HepG2 (cell line): Measurements from ENCODE around the gene RPH3AL. TPM values are rescaled to one million over a fixed set of nuclear protein-coding genes. Genes with fewer than 3 reads are reported as not detected.

ENCODE experiments used
- ASH2L ChIP-seq: fragments of 300-600, 200-600 bp; sonication (generic); IDR thresholded peaks from 2 replicates; pipeline ENCODE4 v1.7.0; 2017; ENCODE audit warnings: low read depth, mild to moderate bottlenecking, moderate library complexity, mixed read lengths, low read length; ENCODE audit not compliant: insufficient read length
- CERS6 ChIP-seq: sonication (generic); formaldehyde crosslinking; IDR thresholded peaks from 2 replicates; pipeline ENCODE4 v1.5.0; 2020; ENCODE audit warnings: missing genetic modification reagents
- DNMT1 ChIP-seq: sonication (generic); formaldehyde crosslinking; IDR thresholded peaks from 2 replicates; pipeline ENCODE4 v1.5.1; 2020; ENCODE audit warnings: mild to moderate bottlenecking, missing genetic modification reagents
- HDAC2 ChIP-seq: sonication (generic); formaldehyde crosslinking; IDR thresholded peaks from 2 replicates; pipeline ENCODE4 v1.4.0; 2020; ENCODE audit warnings: missing genetic modification reagents
- RELA ChIP-seq: sonication (generic); formaldehyde crosslinking; IDR thresholded peaks from 2 replicates; pipeline ENCODE4 v1.4.0; 2020; ENCODE audit warnings: missing genetic modification reagents
- RXRA ChIP-seq: sonication (generic); formaldehyde crosslinking; IDR thresholded peaks from 2 replicates; pipeline ENCODE4 v1.5.1; 2020; ENCODE audit warnings: missing genetic modification reagents
- SMAD1 ChIP-seq: sonication (generic); formaldehyde crosslinking; IDR thresholded peaks from 2 replicates; pipeline ENCODE4 v1.4.0; 2020; ENCODE audit warnings: missing genetic modification reagents, low read depth, mild to moderate bottlenecking, borderline replicate concordance
- TARDBP ChIP-seq: sonication (generic); formaldehyde crosslinking; IDR thresholded peaks from 2 replicates; pipeline ENCODE4 v1.8.0; 2022; ENCODE audit warnings: mild to moderate bottlenecking, missing genetic modification reagents
- THAP11 ChIP-seq: IDR thresholded peaks from 2 replicates; pipeline ENCODE4 v1.6.1; 2016; ENCODE audit warnings: missing biosample characterization, missing genetic modification reagents
- YEATS4 ChIP-seq: sonication (generic); formaldehyde crosslinking; IDR thresholded peaks from 2 replicates; pipeline ENCODE4 v1.4.0; 2020; ENCODE audit warnings: missing genetic modification reagents, borderline replicate concordance
- ZBTB3 ChIP-seq: sonication (generic); formaldehyde crosslinking; IDR thresholded peaks from 2 replicates; pipeline ENCODE4 v1.4.0; 2020; ENCODE audit warnings: low read depth, mild to moderate bottlenecking, moderate library complexity, missing genetic modification reagents, borderline replicate concordance
- ZBTB40 ChIP-seq, 2 experiments: fragments of 450-650 bp in 1 of 2; sonication (generic) in 1 of 2; formaldehyde crosslinking in 1 of 2; IDR thresholded peaks; 2 replicates each; pipeline versions ENCODE4 v1.6.1 to v1.8.0; 2016 to 2022; ENCODE audit warnings: antibody characterized with exemption in 1 of 2, mild to moderate bottlenecking in 1 of 2, missing genetic modification reagents in 1 of 2
- ZNF331 ChIP-seq: sonication (generic); formaldehyde crosslinking; IDR thresholded peaks from 2 replicates; pipeline ENCODE4 v1.4.0; 2020; ENCODE audit warnings: missing genetic modification reagents
- ZNF468 ChIP-seq: sonication (generic); formaldehyde crosslinking; IDR thresholded peaks from 2 replicates; pipeline ENCODE4 v1.8.0; 2022; ENCODE audit warnings: mild to moderate bottlenecking, moderate library complexity, missing genetic modification reagents
- ZNF512 ChIP-seq: sonication (generic); formaldehyde crosslinking; IDR thresholded peaks from 2 replicates; pipeline ENCODE4 v1.4.0; 2020; ENCODE audit warnings: mild to moderate bottlenecking, missing genetic modification reagents
- ZNF720 ChIP-seq: sonication (generic); formaldehyde crosslinking; IDR thresholded peaks from 2 replicates; pipeline ENCODE4 v1.4.0; 2020; ENCODE audit warnings: missing genetic modification reagents
- ZNF766 ChIP-seq: sonication (generic); formaldehyde crosslinking; IDR thresholded peaks from 2 replicates; pipeline ENCODE4 v1.5.0; 2020; ENCODE audit warnings: missing genetic modification reagents, borderline replicate concordance
- ZNF878 ChIP-seq: sonication (generic); formaldehyde crosslinking; IDR thresholded peaks from 2 replicates; pipeline ENCODE4 v1.8.1; 2023; ENCODE audit warnings: mild to moderate bottlenecking, missing genetic modification reagents, moderate library complexity
- polyA plus RNA-seq, 8 experiments: library from polyadenylated mRNA; depleted of rRNA in 3 of 8; stranded (reverse) in 7 of 8; unstranded in 1 of 8; fragments of >200 nt; fragmentation: Illumina TruSeq in 4 of 8; extraction: Trizol in 4 of 8; gene quantifications; 2 replicates each; pipeline versions ENCODE4 v1.2.1 to v1.2.3, GENCODE V29; 2011 to 2016; ENCODE audit warnings: low read depth in 4 of 8, missing spikeins in 1 of 8, mixed read lengths in 1 of 8; ENCODE audit not compliant: insufficient read depth in 1 of 8
- total RNA-seq, 5 experiments: library from RNA; depleted of rRNA; stranded (reverse); fragments of >200 nt; fragmentation: Illumina TruSeq; extraction: Trizol; gene quantifications; 2 replicates each; pipeline ENCODE4 v1.2.3, GENCODE V29; 2016; ENCODE audit warnings: low read depth in 1 of 5

RPH3AL gene
- total and polyA plus RNA-seq, 2 of the 13 experiments (the other 11 are each of a cell fraction or from before 2014, with no cell fraction given), result 7.8 to 16.4 TPM

GRCh38 chr17:352421-353212 lies at the start of gene RPH3AL (continued):
- TF ChIP-seq ZNF766 (CRISPR knock-in tag), result no peak
- TF ChIP-seq CERS6 (CRISPR knock-in tag), result no peak
- TF ChIP-seq ZNF331, result no peak; the same call in 1 of the 2 replicates
- peak; percentile 83; the same call in 1 of the 2 replicates for TF ChIP-seq ZNF878
- no peak for TF ChIP-seq ZNF720
- peak; percentile 79; the same call in 1 of the 2 replicates for TF ChIP-seq RXRA (CRISPR knock-in tag)
- TF ChIP-seq ZBTB40 (IDR thresholded peaks at IDR 0.05), result no peak
- TF ChIP-seq ZBTB40 (CRISPR knock-in tag; IDR thresholded peaks at IDR 0.05), result no peak
- TF ChIP-seq THAP11 (CRISPR knock-in tag), result peak; percentile 61
- peak; percentile 91 for TF ChIP-seq ASH2L
- TF ChIP-seq ZBTB3 (CRISPR knock-in tag), result 0 out of 2 replicates have a peak, but pooled peaks have one; percentile 56
- peak; percentile 47; the same call in 1 of the 2 replicates for TF ChIP-seq HDAC2
- TF ChIP-seq ZNF512 (CRISPR knock-in tag), result no peak
- no peak for TF ChIP-seq SMAD1 (CRISPR knock-in tag)
- TF ChIP-seq ZNF468 (CRISPR knock-in tag), result no peak
- no peak for TF ChIP-seq RELA (CRISPR knock-in tag)
- no peak; the same call in 1 of the 2 replicates for TF ChIP-seq TARDBP (CRISPR knock-in tag)
- TF ChIP-seq YEATS4, result peak; percentile 86
- no peak for TF ChIP-seq DNMT1 (CRISPR knock-in tag)
